ENCODE data around the gene YIPF4. TPM values are rescaled to one million over a fixed set of nuclear protein-coding genes. Genes with fewer than 3 reads are reported as not detected.
"Not testable (repeated sequence)": the region's sequence is repeated elsewhere in the genome, so short reads cannot be mapped to it uniquely, and the experiment has no call there.

Gene YIPF4
- total RNA-seq, 1 donor from 2014 or later = 43.4 TPM

GRCh38 chr2:32355976-32356680 lies 78.4 kb downstream of the YIPF4 start:
- peak overlapping the region; percentile 95 for H3K4me3 Mint-ChIP-seq
- H3K4me1 Mint-ChIP-seq = peaks cover 23% of the 10 kb centered on the region
- no peaks in the 10 kb centered on the region for H3K27me3 Mint-ChIP-seq (ENCODE audit: low read depth)
- DNase-seq (ENCODE audit: low spot score in 2 of 2, unreplicated experiment in 2 of 2) = no peak
- TF ChIP-seq, protein P1, sequence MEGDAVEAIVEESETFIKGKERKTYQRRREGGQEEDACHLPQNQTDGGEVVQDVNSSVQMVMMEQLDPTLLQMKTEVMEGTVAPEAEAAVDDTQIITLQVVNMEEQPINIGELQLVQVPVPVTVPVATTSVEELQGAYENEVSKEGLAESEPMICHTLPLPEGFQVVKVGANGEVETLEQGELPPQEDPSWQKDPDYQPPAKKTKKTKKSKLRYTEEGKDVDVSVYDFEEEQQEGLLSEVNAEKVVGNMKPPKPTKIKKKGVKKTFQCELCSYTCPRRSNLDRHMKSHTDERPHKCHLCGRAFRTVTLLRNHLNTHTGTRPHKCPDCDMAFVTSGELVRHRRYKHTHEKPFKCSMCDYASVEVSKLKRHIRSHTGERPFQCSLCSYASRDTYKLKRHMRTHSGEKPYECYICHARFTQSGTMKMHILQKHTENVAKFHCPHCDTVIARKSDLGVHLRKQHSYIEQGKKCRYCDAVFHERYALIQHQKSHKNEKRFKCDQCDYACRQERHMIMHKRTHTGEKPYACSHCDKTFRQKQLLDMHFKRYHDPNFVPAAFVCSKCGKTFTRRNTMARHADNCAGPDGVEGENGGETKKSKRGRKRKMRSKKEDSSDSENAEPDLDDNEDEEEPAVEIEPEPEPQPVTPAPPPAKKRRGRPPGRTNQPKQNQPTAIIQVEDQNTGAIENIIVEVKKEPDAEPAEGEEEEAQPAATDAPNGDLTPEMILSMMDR (IDR thresholded peaks at IDR 0.05; ENCODE audit: unreplicated experiment) = no peak
- H3K27ac Mint-ChIP-seq = peak overlapping the region; percentile 96
- H3K36me3 Mint-ChIP-seq = no peaks in the 10 kb centered on the region
- no peaks in the 10 kb centered on the region for H3K9me3 Mint-ChIP-seq

DNA sequence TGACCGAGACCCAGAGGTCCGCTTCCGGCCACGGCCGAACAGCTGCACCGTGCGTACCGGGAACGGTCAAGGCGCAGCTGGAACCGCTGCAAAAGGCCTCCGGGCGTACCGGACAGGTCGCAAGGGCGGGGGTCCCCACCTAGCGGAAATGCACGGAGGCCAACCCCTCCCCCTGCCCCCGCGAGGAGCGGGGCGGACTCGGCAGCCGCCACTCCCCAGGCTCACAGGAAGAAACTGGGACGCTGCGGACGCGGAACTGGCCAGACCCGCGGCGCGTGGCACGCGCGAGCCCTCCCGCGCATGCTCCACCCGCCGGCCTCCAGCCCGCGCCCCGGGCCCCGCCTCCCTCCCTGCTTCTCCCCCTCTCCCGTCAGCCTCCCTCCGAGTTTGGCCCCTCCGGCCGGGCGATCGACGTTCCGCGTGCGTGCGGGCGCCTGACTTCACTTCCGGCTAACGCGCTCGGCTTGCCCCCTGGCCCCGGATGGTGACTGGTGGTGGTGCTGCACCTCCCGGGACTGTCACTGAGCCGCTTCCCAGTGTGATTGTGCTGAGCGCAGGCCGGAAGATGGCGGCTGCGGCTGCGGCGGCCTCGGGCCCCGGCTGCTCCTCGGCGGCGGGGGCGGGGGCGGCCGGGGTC lies 79.1 kb downstream of the YIPF4 start, which contains the start of gene BIRC6:
Gene BIRC6 (plus strand): TSS at position 343 of the 637 bp plus-strand sequence. CDS start 139 bp downstream, at position 482.
- TF ChIP-seq, protein P1 (IDR thresholded peaks at IDR 0.05; ENCODE audit: unreplicated experiment) = no peak
- peak within 1 kb of the TSS; percentile 97 for H3K27ac Mint-ChIP-seq
- no peaks in the 10 kb centered on the region for H3K36me3 Mint-ChIP-seq
- H3K4me3 Mint-ChIP-seq = peak within 1 kb of the TSS; percentile 95
- peak; percentile 92 to 97 for DNase-seq (ENCODE audit: low spot score in 2 of 2, unreplicated experiment in 2 of 2)
- peaks cover 23% of the 10 kb centered on the region for H3K4me1 Mint-ChIP-seq
- no peaks in the 10 kb centered on the region for H3K9me3 Mint-ChIP-seq
- no peaks in the 10 kb centered on the region for H3K27me3 Mint-ChIP-seq (ENCODE audit: low read depth)

- Mint-ChIP-seq H3K27ac (peak overlapping the region; percentile 97), H3K4me1 (peaks cover 23% of the 10 kb centered on the region), H3K36me3 (no peaks in the 10 kb centered on the region), H3K9me3 (no peaks in the 10 kb centered on the region), H3K27me3 (ENCODE audit: low read depth) (no peaks in the 10 kb centered on the region), H3K4me3 (peak overlapping the region; percentile 95)
- TF ChIP-seq, protein P1 (IDR thresholded peaks at IDR 0.05; ENCODE audit: unreplicated experiment) = no peak
- DNase-seq (ENCODE audit: low spot score in 2 of 2, unreplicated experiment in 2 of 2) = peak; percentile 21 to 68
These were observed 79.8 kb downstream of the YIPF4 start for GRCh38 chr2:32357318-32358110.

- H3K9me3 Mint-ChIP-seq = no peaks in the 10 kb centered on the region
- peak overlapping the region; percentile 83 for H3K27ac Mint-ChIP-seq
- H3K27me3 Mint-ChIP-seq (ENCODE audit: low read depth) = no peaks in the 10 kb centered on the region
- H3K4me1 Mint-ChIP-seq = peaks cover 23% of the 10 kb centered on the region
- peak overlapping the region; percentile 95 for H3K4me3 Mint-ChIP-seq
- TF ChIP-seq, protein P1 (IDR thresholded peaks at IDR 0.05; ENCODE audit: unreplicated experiment) = no peak
- no peaks in the 10 kb centered on the region for H3K36me3 Mint-ChIP-seq
- peak in 1 of 2 experiments; percentile 40 for DNase-seq (ENCODE audit: low spot score in 2 of 2, unreplicated experiment in 2 of 2)
These were observed 80.4 kb downstream of the YIPF4 start for GRCh38 chr2:32358111-32358482.

DNA sequence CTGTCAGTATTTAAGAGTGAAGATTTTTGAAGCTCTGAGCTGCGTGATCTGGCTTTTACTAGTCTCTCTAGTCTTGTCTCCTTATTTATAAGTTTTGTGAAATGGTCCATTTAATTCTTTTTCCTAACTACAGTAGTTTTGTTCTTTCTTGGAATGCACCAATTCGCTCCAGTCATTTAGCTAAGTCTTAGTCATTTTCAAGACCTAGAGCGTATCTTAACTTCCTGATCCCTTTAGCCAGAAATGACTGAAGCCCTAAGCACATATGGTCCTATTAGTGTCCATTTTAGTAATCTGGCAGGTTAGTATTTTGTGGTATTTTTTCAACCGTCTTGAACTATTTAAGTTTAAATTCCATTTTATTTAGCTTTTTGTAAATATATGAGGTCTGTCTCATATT lies 82.7 kb downstream of the YIPF4 start:
- Mint-ChIP-seq H3K36me3 (no peaks in the 10 kb centered on the region), H3K9me3 (no peaks in the 10 kb centered on the region), H3K27ac (no peak overlapping the region), H3K4me1 (peaks cover 27% of the 10 kb centered on the region), H3K4me3 (no peak overlapping the region), H3K27me3 (ENCODE audit: low read depth) (no peaks in the 10 kb centered on the region)
- TF ChIP-seq, protein P1 (IDR thresholded peaks at IDR 0.05; ENCODE audit: unreplicated experiment) = no peak
- no peak for DNase-seq (ENCODE audit: low spot score in 2 of 2, unreplicated experiment in 2 of 2)

- DNase-seq (ENCODE audit: low spot score in 2 of 2, unreplicated experiment in 2 of 2); H3K4me3 Mint-ChIP-seq; H3K36me3 Mint-ChIP-seq; H3K27ac Mint-ChIP-seq; H3K27me3 Mint-ChIP-seq (ENCODE audit: low read depth); H3K9me3 Mint-ChIP-seq: not testable (repeated sequence)
- peaks cover 33% of the 10 kb centered on the region for H3K4me1 Mint-ChIP-seq
These were observed 85.3 kb downstream of the YIPF4 start for GRCh38 chr2:32362997-32363396.

Data from mesothelial cell of epicardium (in vitro differentiated cells).